GM21717 (cell line): ENCODE results near the gene TBC1D22B.

Source experiments
- ATAC-seq: cut with Tn5 transposase; IDR thresholded peaks from one replicate; pipeline ENCODE4 v1.9.1; 2021; ENCODE audit warnings: mild to moderate bottlenecking, moderate library complexity; ENCODE audit not compliant: unreplicated experiment

Gene TBC1D22B

GRCh38 chr6:37257634-37258404 is at the start of gene TBC1D22B, which contains the start of gene TMEM217:
TSS of gene TBC1D22B (plus strand) at chr6:37257772. CDS start at chr6:37257918, 146 bp downstream.
TSS of gene TMEM217 (minus strand) at chr6:37258144. CDS start at chr6:37219030, 39,114 bp downstream.
- ATAC-seq: peak; percentile 95

- ATAC-seq: no peak
Observed at GRCh38 chr6:37207903-37208456, 49.6 kb upstream of the TBC1D22B start.

GRCh38 chr6:37208793-37209192 is 48.8 kb upstream of the TBC1D22B start:
- no peak for ATAC-seq

DNA sequence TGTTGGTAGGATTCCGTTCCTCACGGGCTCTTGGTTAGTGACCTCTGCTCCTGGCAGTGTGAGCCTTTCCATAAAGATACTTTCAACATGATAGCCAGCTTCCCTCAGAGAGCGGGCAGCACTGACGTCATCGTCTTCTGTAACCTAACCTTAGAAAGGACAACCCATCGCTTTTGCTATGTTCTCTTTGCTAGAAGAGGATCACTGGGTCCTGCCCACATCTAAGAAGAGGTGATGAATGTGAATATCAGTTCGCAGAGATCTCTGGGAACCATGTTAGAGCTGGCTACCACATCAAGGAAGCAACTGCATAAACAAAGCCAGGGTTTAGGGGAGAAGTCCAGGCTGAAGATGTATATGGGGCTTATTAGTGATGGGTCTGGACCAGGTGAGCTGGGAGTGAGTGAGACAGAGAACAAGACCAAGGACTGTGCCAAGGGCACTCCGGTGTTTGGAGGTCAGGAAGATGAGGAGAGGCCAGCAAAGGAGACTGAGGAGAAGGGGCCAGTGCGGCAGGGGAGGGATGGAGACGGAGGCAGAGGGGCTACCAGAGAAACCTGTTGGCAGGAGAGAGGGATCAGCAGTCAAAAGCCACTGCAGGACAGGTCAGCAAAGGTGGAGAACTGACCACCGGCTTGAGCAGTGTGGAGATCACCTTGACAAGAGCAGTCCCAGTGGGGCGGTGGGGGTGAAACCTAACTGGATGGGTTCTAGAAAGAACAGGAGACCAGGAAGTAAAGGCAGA is 47.9 kb upstream of the TBC1D22B start:
- no peak for ATAC-seq

- ATAC-seq: no peak
Observed at GRCh38 chr6:37210313-37210968, 47.1 kb upstream of the TBC1D22B start.

DNA sequence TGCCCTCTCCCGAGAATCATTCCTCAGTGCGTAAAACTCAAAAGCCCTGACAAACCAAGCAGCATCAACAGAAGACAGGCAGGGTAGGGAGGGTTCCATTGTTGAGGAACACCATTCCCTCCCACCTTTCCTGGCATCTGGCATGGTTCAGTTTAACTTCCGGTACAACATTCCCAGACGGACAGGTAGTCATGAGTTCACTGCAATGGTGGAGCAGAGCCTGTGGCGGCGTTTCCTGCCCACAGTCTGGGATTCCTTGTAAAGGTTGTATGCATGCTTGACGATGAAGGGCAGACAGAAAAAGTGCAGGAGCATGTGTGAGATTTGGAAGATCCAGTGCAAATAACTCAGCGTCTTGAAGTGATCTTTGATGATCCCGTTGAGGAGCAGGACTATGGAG is 45.3 kb upstream of the TBC1D22B start:
- ATAC-seq: no peak

DNA sequence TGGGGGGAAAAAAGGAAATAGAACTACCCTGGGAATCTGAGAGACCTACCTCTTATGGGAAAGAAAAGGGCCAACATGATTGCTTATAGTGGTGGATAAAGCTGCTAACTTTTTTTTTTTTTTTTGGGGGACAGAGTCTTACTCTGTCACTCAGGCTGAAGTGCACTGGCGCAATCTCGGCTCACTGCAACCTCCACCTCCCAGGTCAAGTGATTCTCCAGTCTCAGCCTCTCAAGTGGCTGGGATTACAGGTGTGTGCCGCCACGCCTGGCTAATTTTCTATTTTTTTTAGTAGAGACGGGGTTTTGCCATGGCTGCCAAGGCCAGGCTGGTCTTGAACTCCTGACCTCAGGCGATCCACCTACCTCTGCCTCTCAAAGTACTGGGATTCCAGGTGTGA is 39.5 kb upstream of the TBC1D22B start:
- no peak for ATAC-seq

DNA sequence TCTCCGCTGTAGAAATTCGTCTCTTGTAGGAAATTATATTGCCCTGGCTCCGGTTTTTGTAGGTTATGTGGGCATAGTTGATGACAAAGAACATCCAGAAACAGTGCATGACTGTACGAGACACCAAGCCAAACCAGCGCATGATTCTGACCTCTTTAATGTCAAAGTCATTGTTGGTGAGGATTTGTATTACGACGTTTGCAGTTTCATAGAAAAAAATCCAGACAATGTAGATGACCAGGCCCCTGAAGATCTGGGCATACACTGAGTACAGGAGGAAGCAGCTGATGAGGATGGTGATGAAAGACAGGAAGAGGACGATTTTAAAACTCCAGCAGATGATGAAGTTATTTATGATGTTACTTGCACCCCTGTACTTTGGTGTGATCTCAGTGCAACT is 39.1 kb upstream of the TBC1D22B start:
- ATAC-seq: no peak

DNA sequence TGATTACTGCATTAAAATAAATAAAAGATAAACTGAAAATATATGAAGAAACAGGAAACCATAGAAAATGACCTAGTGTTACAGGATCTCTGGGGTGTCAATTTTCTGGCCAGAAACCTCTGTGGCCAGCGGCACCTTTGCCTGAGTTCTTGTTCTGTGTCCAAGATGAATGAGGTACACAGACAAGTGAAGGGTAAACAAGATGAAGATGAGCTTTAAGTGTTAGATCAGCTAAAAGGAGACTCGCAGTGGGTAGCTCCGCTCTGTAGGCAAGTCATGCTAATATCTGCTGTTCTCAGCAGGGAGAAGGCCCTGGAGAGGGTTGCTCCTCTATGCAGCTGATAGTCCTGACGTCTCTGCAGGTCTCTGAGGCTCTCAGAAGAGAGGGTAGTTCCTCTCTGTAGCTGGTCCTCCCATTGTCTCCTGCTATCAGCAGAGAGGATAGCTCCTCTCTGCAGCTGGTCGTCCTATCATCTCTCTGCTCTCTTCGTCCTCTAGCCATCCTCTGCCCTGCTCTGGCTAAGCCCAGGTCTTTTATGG is 35.9 kb upstream of the TBC1D22B start:
- ATAC-seq: no peak

- ATAC-seq: peak; percentile 90
Observed at GRCh38 chr6:37222125-37222967, 35.2 kb upstream of the TBC1D22B start.

DNA sequence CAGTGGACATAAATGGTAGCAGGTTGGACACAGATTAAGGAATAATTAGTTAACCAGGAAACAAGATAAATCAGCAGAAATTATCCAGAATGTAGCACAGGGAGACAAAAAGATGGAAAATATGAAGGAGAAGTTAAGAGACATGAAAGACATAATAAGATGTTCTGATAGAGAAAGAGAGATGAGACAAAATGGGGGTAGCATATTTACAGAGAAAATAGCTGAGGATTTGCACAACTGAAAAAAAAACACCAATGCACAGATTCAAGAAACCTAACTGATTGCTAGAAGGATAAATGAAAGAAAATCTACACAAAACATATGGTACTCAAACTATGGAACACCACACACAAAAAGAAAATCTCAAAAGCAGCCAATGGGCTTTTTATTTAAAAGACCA is 34.6 kb upstream of the TBC1D22B start:
- ATAC-seq: no peak

DNA sequence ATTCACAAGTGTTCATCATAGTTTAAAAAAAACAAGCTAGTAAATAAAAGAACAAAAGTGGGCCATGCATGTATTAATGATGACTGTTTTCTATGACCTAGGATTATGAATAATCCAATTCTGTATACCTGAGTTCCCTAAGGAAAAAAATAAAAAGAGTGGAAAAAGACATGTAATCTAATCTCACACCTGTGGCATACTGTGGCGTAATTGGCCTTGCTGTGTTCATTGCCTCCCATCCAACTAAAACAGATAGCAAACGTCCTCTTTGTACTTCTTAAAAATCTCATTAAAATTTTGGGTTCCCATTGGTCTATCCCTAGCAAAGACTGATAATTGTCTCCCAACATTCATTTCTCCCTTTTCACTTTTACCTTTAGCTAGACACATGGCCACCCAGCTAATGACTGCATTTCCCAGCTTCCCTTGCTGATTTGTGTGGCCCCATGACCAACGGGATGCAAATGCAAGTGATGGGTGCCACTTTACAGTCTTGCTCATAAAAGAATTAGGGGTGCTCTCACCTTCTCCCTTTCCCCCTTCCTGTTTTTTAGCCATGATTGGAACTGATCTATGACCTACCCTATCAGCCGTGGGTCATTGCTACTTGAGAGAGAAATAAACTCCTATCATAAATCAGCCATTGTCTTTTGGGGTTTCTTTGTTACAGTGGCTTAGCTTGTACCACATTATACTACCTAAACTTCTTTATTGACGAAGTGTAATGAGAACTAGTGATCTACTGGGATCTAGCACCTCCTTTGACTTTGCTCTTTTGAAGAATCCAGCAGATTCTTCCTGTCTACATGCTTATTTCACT is 32.0 kb upstream of the TBC1D22B start:
- ATAC-seq: no peak

DNA sequence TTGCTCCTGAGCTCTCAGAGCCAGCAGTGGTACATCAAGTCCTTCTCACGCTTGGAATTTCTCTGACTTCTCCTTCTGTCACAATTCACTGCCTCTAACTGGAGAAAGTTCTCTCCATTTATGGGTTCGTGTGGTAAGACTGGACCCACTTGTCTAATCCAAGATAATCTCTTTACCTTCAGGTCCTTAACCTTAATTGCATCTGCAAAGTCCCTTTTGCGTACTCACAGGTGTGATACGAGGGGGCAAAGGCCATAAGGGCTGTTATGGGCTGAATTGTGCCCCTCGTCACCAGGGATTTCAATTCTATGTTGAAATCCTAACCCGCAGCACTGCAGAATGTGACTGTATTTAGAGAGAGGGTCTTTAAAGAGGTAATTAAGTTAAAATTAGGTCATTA is 27.5 kb upstream of the TBC1D22B start:
- ATAC-seq: no peak

DNA sequence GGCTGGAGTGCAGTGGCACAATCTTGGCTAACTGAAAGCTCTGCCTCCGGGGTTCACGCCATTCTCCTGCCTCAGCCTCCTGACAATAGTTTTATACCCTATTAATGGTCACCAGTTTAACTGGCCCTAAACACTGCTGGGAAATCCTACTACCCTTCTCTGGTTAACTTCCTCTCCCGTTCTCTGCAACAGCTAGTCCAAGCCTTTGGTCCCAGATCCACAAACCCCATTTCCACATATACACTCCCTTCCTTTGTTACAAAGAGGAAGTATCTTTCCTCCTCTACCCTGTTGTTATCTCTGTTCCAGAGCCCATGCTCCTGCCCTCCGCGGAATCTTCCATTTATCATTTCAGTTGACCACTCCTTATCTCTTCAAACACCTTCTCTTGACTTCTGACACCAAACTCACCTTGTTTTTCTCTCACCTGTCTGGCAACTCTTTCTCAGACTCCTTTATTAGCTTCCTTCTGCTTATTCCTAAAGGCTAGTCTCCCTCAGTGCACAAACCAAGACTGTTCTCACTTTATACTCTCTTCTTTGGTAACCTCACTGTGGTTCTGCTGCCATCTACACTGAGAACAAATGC is 25.0 kb upstream of the TBC1D22B start:
- ATAC-seq: no peak

DNA sequence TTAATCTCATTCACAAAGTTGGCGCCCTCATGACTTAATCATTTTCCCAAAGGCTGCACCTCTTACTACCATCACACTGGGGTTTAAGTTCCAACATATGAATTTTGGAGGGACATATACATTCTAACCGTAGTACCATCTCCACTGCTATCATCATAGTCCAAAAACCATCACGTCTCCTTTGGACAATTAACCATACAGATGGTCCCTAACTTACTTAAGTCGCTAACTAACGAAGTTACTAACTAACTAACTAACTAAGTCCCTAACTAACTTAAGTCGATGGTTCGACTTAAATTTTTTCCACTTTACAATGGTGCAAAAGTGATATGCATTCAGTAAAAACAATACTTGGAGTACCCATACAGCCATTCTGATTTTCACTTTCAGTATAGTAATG is 24.0 kb upstream of the TBC1D22B start:
- no peak for ATAC-seq

DNA sequence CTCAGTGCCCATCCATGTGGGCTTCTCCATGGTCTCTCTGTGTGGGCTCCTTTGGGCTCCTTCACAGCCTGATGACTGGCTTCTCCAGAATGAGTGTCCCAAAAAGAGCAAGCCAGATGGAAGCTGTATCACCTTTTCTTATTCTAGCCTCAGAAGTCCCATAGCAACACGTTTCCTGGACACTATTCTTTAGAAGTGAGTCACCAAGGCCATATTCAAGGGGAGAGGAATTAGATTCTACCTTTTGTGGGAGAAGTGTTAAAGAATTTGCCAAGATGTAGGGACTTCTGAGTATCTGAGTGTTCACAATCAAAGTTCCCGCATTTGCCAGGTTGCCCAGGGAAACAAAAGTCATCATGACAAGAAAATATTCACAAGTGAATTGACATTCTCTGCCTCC is 20.7 kb upstream of the TBC1D22B start:
- no peak for ATAC-seq

GRCh38 chr6:37237789-37238188 is 19.8 kb upstream of the TBC1D22B start:
- ATAC-seq: no peak

GRCh38 chr6:37238381-37238780 is 19.2 kb upstream of the TBC1D22B start:
- ATAC-seq: no peak

GRCh38 chr6:37239526-37239925 is 18.0 kb upstream of the TBC1D22B start:
- ATAC-seq: no peak
